ENCODE results near the gene TMEM25. TPM values are rescaled to one million over a fixed set of nuclear protein-coding genes. Genes with fewer than 3 reads are reported as not detected.

Gene TMEM25
- total RNA-seq, 1 experiment from 2014 or later = 24.5 TPM

DNA sequence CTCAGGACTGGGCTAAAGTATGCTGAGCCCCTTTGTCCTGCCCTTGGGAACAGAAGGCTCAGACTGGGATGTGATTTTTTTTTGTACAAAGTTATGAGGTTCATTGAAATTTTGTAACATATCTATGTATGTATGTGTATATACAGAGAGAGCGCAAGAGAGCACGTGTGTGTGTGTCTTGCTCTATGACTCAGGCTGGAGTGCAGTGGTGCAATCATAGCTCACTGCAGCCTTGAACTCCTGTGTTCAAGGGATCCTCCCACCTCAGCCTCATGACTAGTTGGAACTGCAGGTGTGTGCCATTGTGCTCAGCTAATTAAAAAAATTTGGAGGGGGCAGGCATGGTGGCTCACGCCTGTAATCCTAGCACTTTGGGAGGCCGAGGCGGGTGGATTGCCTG is 5.7 kb downstream of the TMEM25 start:
- no peak overlapping the region; a peak in 1 of 7 replicates for H3K27ac Mint-ChIP-seq
- TF ChIP-seq, protein P1, sequence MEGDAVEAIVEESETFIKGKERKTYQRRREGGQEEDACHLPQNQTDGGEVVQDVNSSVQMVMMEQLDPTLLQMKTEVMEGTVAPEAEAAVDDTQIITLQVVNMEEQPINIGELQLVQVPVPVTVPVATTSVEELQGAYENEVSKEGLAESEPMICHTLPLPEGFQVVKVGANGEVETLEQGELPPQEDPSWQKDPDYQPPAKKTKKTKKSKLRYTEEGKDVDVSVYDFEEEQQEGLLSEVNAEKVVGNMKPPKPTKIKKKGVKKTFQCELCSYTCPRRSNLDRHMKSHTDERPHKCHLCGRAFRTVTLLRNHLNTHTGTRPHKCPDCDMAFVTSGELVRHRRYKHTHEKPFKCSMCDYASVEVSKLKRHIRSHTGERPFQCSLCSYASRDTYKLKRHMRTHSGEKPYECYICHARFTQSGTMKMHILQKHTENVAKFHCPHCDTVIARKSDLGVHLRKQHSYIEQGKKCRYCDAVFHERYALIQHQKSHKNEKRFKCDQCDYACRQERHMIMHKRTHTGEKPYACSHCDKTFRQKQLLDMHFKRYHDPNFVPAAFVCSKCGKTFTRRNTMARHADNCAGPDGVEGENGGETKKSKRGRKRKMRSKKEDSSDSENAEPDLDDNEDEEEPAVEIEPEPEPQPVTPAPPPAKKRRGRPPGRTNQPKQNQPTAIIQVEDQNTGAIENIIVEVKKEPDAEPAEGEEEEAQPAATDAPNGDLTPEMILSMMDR (conservative IDR thresholded peaks at IDR 0.05) = no peak

More for the DNA sequence above, 5.7 kb downstream of the TMEM25 start:
- Histone ChIP-seq H3K9me3 (ENCODE audit: control insufficient read depth, low read depth, low read length) (no peaks in the 10 kb centered on the region), H3K56ac (ENCODE audit: insufficient read length, low read depth, low read length) (no peak overlapping the region), H3K9ac (ENCODE audit: extremely low read depth, insufficient read length, low read length) (no peak overlapping the region), H2BK20ac (ENCODE audit: low read depth, low read length, poor library complexity, severe bottlenecking) (no peak overlapping the region), H3K4me1 (ENCODE audit: insufficient read depth, low read length) (no peaks in the 10 kb centered on the region), H3K79me2 (ENCODE audit: insufficient read depth, low read length) (no peaks in the 10 kb centered on the region), H3K4me2 (ENCODE audit: insufficient read depth, insufficient read length, low read length) (no peak overlapping the region), H2AK5ac (ENCODE audit: insufficient read length, low read length) (no peak overlapping the region), H4K20me1 (ENCODE audit: control insufficient read depth, insufficient read depth, insufficient read length) (no peaks in the 10 kb centered on the region), H4K5ac (ENCODE audit: insufficient read length, low read depth, low read length) (no peak overlapping the region), H2AFZ (ENCODE audit: low read length) (no peak overlapping the region), H2BK120ac (ENCODE audit: low read depth, low read length, poor library complexity, severe bottlenecking) (no peak overlapping the region), H4K91ac (ENCODE audit: insufficient read length, low read depth, low read length) (no peak overlapping the region), H4K8ac (replicated peaks; ENCODE audit: insufficient read length, low read depth, low read length) (no peak overlapping the region), H2BK5ac (ENCODE audit: insufficient read length, low read length) (no peak overlapping the region), H3K18ac (ENCODE audit: insufficient read length, low read depth, low read length) (no peak overlapping the region), H3K79me1 (ENCODE audit: insufficient read depth, low read depth, low read length, poor library complexity, severe bottlenecking) (no peaks in the 10 kb centered on the region), H2BK12ac (ENCODE audit: insufficient read length, low read depth, low read length) (no peak overlapping the region), H3K23me2 (ENCODE audit: insufficient read length, low read depth, low read length, poor library complexity, severe bottlenecking) (no peaks in the 10 kb centered on the region), H3T11ph (ENCODE audit: low read length) (no peak overlapping the region), H2BK15ac (ENCODE audit: low read depth, low read length) (no peak overlapping the region), H3K4ac (ENCODE audit: low read depth, low read length) (no peak overlapping the region), H3K27me3 (ENCODE audit: insufficient read depth, low read length) (no peaks in the 10 kb centered on the region), H3K23ac (ENCODE audit: insufficient read length, low read depth, low read length) (no peak overlapping the region), H3K14ac (ENCODE audit: insufficient read depth, low read length) (no peak overlapping the region), H3K27ac (ENCODE audit: insufficient read length, low read depth, low read length) (no peak overlapping the region)
- peaks cover 0 to 15% (median 10%) of the 10 kb centered on the region in 3 experiments; a peak in 6 of 7 replicates for H3K36me3 Mint-ChIP-seq (ENCODE audit: insufficient read depth in 1 of 3, low read depth in 3 of 3)
- H3K4me3 Mint-ChIP-seq = no peak overlapping the region
- H3K27me3 Mint-ChIP-seq (ENCODE audit: low read depth) = no peaks in the 10 kb centered on the region
- H3K4me1 Mint-ChIP-seq = peaks cover 4 to 7% of the 10 kb centered on the region in 2 experiments
- WGBS (ENCODE audit: extremely low coverage, insufficient read length, low lambda C conversion rate) = no CpG with 5 or more reads among the region's 5 CpGs
- no peak for DNase-seq
- H3K9me3 Mint-ChIP-seq = no peaks in the 10 kb centered on the region

Data from H9 (cell line).